ENCODE results near the gene VN1R2. TPM values are rescaled to one million over a fixed set of nuclear protein-coding genes. Genes with fewer than 3 reads are reported as not detected.
"Not testable (repeated sequence)": the region's sequence is repeated elsewhere in the genome, so short reads cannot be mapped to it uniquely, and the experiment has no call there.

Gene VN1R2
- total RNA-seq, 2 experiments from 2014 or later: not detected

- H3K27ac Mint-ChIP-seq; H3K36me3 Mint-ChIP-seq (ENCODE audit: low read depth); H3K4me1 Mint-ChIP-seq (ENCODE audit: low read depth); H3K27me3 Mint-ChIP-seq (ENCODE audit: low read depth); H3K4me3 Mint-ChIP-seq; intact Hi-C loops (cut with micrococcal nuclease); CTCF ChIA-PET: not testable (repeated sequence)
- peaks cover 12% of the 10 kb centered on the region for H3K9me3 Mint-ChIP-seq
- peak; percentile 12 for DNase-seq
Measured at GRCh38 chr19:53281947-53282346, 23.9 kb downstream of the VN1R2 start.

- CTCF ChIA-PET: no interaction called here
- DNase-seq: no peak
- Mint-ChIP-seq H3K4me3 (no peak overlapping the region), H3K36me3 (ENCODE audit: low read depth) (peaks cover 6% of the 10 kb centered on the region), H3K9me3 (peaks cover 17% of the 10 kb centered on the region), H3K4me1 (ENCODE audit: low read depth) (no peaks in the 10 kb centered on the region), H3K27me3 (ENCODE audit: low read depth) (no peaks in the 10 kb centered on the region), H3K27ac (no peak overlapping the region)
- intact Hi-C loops (cut with micrococcal nuclease): no loop called here
Measured at GRCh38 chr19:53285087-53285486, 27.0 kb downstream of the VN1R2 start.

- Mint-ChIP-seq H3K9me3 (peaks cover 49% of the 10 kb centered on the region), H3K36me3 (ENCODE audit: low read depth) (peaks cover 16% of the 10 kb centered on the region), H3K27me3 (ENCODE audit: low read depth) (no peaks in the 10 kb centered on the region), H3K27ac (no peak overlapping the region), H3K4me3 (no peak overlapping the region), H3K4me1 (ENCODE audit: low read depth) (no peaks in the 10 kb centered on the region)
- DNase-seq: no peak
- CTCF ChIA-PET: no interaction called here
- intact Hi-C loops (cut with micrococcal nuclease): no loop called here
Measured at GRCh38 chr19:53290758-53291549, 32.9 kb downstream of the VN1R2 start.

DNA sequence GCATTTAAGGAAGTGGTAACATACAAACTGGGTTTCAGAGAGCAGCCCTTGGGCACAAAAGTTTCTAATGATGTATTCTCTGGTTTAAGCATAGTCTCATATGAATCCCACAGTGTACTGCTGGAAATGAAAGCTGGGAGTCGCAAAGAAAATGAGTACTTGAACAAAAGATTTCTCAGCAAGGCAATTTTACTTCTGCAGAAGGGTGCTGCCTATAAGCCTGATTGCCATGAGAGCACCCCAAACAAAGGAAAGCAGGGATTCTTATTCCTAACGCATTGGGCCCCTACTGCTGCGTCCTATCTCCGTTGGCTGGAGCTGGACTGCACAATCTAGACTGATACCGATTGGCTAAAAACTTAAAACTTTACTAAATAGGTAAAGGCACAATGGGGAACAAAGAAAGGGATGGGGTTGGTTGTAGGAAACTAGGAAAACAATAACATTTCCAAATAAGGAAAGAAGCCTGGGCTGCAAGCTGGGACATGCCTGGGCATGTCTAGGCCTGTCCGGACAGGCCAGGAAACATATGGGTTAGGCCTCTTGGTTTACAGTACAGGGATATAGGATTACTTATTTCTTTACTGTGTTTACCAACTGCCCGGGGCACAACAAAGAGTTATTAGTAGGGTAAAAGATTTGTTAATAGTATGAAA lies 36.8 kb downstream of the VN1R2 start:
- CTCF ChIA-PET: no interaction called here
- intact Hi-C loops (cut with micrococcal nuclease): no loop called here
- no peaks in the 10 kb centered on the region for H3K27me3 Mint-ChIP-seq (ENCODE audit: low read depth)
- H3K4me1 Mint-ChIP-seq (ENCODE audit: low read depth): no peaks in the 10 kb centered on the region
- peaks cover 49% of the 10 kb centered on the region for H3K9me3 Mint-ChIP-seq
- H3K27ac Mint-ChIP-seq: peak overlapping the region; percentile 63
- H3K36me3 Mint-ChIP-seq (ENCODE audit: low read depth): peaks cover 12% of the 10 kb centered on the region
- DNase-seq: no peak
- no peak overlapping the region for H3K4me3 Mint-ChIP-seq

DNA sequence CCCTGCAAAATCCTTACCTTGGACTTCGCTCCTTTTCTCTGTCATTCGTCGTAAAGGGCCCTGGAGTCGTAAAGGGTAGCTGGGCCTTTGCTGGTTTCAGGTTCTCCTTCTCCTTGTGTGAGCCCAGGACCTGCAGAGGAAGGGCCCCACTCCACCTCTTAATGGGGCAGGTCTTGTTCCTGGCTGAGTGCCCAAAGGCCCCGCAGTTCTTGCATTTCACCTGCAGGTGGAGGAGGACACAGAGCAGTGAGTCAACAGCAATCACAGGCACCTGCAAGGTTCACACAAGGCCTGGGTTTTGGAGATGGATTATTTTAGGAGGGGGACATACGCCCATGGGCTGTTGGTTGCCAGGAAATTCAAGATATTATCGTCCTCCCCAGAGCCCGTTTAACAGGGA lies 43.2 kb downstream of the VN1R2 start:
- H3K4me1 Mint-ChIP-seq (ENCODE audit: low read depth); DNase-seq; H3K36me3 Mint-ChIP-seq (ENCODE audit: low read depth); H3K4me3 Mint-ChIP-seq; H3K27ac Mint-ChIP-seq; CTCF ChIA-PET; intact Hi-C loops (cut with micrococcal nuclease); H3K27me3 Mint-ChIP-seq (ENCODE audit: low read depth): not testable (repeated sequence)
- H3K9me3 Mint-ChIP-seq: peaks cover 16% of the 10 kb centered on the region

GRCh38 chr19:53308339-53308811 lies 50.3 kb downstream of the VN1R2 start:
- Mint-ChIP-seq H3K36me3 (ENCODE audit: low read depth) (peaks cover 15% of the 10 kb centered on the region), H3K27me3 (ENCODE audit: low read depth) (peaks cover 36% of the 10 kb centered on the region), H3K27ac (no peak overlapping the region), H3K4me3 (no peak overlapping the region), H3K9me3 (peaks cover 36% of the 10 kb centered on the region), H3K4me1 (ENCODE audit: low read depth) (no peaks in the 10 kb centered on the region)
- DNase-seq: peak; percentile 8
- CTCF ChIA-PET: no interaction called here
- intact Hi-C loops (cut with micrococcal nuclease): no loop called here

Other genes with a start within 250 kb of the VN1R2 start
- not detected for gene ERVV-1, start 244.4 kb upstream of the VN1R2 start, total RNA-seq
- gene ERVV-2, start 213.6 kb upstream of the VN1R2 start, total RNA-seq: not detected
- gene ZNF160, start 154.9 kb upstream of the VN1R2 start, total RNA-seq: 10 to 100 TPM; 23.5 to 25.2 TPM
- 1 to 10 TPM in 1 of 2 experiments, under 1 TPM in 1; 0.74 to 1.0 TPM for gene ZNF415, start 125.4 kb upstream of the VN1R2 start, total RNA-seq
- 1 to 10 TPM; 3.7 TPM for gene ZNF347, start 99.2 kb upstream of the VN1R2 start, total RNA-seq
- gene ZNF665, start 64.9 kb upstream of the VN1R2 start, total RNA-seq: 1 to 10 TPM; 4.3 to 5.5 TPM
- gene ZNF677, start 3.4 kb upstream of the VN1R2 start, total RNA-seq: 1 to 10 TPM; 4.0 to 5.4 TPM
- not detected for gene VN1R4, start 9.4 kb downstream of the VN1R2 start, total RNA-seq
- gene ZNF845, start 75.5 kb downstream of the VN1R2 start, total RNA-seq: 1 to 10 TPM; 4.3 to 4.5 TPM
- 10 to 100 TPM; 16.2 to 17.4 TPM for gene ZNF525, start 107.4 kb downstream of the VN1R2 start, total RNA-seq
- gene ZNF765, start 136.9 kb downstream of the VN1R2 start, total RNA-seq: 1 to 10 TPM; 7.9 to 8.0 TPM
- gene ZNF761, start 173.7 kb downstream of the VN1R2 start, total RNA-seq: 10 to 100 TPM in 1 of 2 experiments, 1 to 10 TPM in 1; 8.7 to 10.0 TPM
- gene ZNF813, start 209.4 kb downstream of the VN1R2 start, total RNA-seq: 1 to 10 TPM; 4.5 to 5.6 TPM

Measured in activated naive CD4-positive, alpha-beta T cell treated with anti-CD3 and anti-CD28 coated beads for 36 hours (primary cell).